Measurements from ENCODE around the gene GLE1. TPM values are rescaled to one million over a fixed set of nuclear protein-coding genes. Genes with fewer than 3 reads are reported as not detected.
"Not testable (repeated sequence)": the region's sequence is repeated elsewhere in the genome, so short reads cannot be mapped to it uniquely, and the experiment has no call there.

The GLE1 gene
- total RNA-seq, 2 experiments from 2014 or later: 8.0 to 8.4 TPM

DNA sequence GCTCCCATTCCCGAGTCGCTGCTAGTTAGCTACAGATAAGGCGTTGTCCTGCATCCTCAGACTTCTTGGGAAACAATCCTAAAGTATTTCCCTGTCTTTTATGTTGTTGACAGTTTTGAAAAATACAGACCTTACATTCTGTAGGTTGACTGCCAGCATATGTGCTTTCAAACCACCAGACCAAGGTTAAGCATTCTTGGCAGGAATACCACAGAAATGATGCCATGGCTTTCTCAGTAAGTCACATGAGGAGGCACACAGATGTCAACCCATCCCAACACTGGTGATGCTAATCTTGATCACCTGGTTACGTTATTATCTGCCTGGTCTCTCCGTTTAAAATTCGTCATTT, 871 bp downstream of the GLE1 start:
- Mint-ChIP-seq H3K27me3 (no peaks in the 10 kb centered on the region), H3K4me1 (ENCODE audit: low read depth) (peaks cover 41% of the 10 kb centered on the region), H3K27ac (peak overlapping the region; percentile 97), H3K4me3 (peak overlapping the region; percentile 100), H3K36me3 (ENCODE audit: low read depth) (peaks cover 37% of the 10 kb centered on the region), H3K9me3 (no peaks in the 10 kb centered on the region)
- Histone ChIP-seq H3K27ac (ENCODE audit: low read depth in 1 of 2, low read length in 2 of 2) (peak overlapping the region; percentile 80 to 92), H3K9me3 (ENCODE audit: control insufficient read depth in 1 of 2, insufficient read depth in 1 of 2, low read length in 2 of 2) (no peaks in the 10 kb centered on the region), H3K36me3 (ENCODE audit: insufficient read depth, low read length) (peaks cover 31% of the 10 kb centered on the region), H3K27me3 (ENCODE audit: control insufficient read depth in 1 of 2, insufficient read depth in 2 of 2, low read length in 2 of 2) (no peaks in the 10 kb centered on the region), H3K4me3 (ENCODE audit: low read length) (peak overlapping the region; percentile 99), H3K4me1 (ENCODE audit: insufficient read depth, low read length) (peaks cover 27% of the 10 kb centered on the region)
- POLR2A ChIA-PET: interaction anchor here (0.8 to 2.2 kb wide), 17 partner anchors 8 to 1121 kb away, joined by 3 to 45 read pairs (median 4); partner anchors contain the start of genes ENDOG, NTMT1, ODF2 and SPTAN1
- CTCF ChIA-PET: interaction anchor here (0.7 kb wide), 1 partner anchor 64 kb away, joined by 3 read pairs; no protein-coding TSS in a partner anchor
- ATAC-seq (ENCODE audit: poor library complexity): no peak
- DNase-seq: no peak
- TF ChIP-seq, protein P1, sequence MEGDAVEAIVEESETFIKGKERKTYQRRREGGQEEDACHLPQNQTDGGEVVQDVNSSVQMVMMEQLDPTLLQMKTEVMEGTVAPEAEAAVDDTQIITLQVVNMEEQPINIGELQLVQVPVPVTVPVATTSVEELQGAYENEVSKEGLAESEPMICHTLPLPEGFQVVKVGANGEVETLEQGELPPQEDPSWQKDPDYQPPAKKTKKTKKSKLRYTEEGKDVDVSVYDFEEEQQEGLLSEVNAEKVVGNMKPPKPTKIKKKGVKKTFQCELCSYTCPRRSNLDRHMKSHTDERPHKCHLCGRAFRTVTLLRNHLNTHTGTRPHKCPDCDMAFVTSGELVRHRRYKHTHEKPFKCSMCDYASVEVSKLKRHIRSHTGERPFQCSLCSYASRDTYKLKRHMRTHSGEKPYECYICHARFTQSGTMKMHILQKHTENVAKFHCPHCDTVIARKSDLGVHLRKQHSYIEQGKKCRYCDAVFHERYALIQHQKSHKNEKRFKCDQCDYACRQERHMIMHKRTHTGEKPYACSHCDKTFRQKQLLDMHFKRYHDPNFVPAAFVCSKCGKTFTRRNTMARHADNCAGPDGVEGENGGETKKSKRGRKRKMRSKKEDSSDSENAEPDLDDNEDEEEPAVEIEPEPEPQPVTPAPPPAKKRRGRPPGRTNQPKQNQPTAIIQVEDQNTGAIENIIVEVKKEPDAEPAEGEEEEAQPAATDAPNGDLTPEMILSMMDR (IDR thresholded peaks at IDR 0.05): no peak
- intact Hi-C loops (cut with DNase I, micrococcal nuclease): loop anchor here (1.0 to 2.0 kb wide), 2 partner anchors 47 to 135 kb away; partner anchors contain the start of genes SPTAN1 (in 1 of the 2) and URM1 (in 1 of the 2)

DNA sequence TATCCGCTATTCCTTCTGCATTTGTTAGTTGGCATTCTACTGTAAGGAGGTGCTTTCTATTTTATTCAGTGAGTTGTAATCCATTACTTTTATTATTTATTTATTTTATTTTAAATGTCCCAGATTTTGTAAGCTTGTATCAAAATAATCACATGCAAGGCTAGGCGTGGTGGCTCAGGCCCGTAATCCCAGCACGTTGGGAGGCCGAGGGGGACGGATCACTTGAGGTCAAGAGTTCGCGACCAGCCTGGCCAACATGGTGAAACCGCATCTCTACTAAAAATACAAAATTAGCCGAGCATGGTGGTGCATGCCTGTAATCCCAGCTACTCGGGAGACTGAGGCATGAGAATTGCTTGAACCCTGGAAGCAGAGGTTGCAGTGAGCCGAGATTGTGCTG, 1.4 kb downstream of the GLE1 start:
- Histone ChIP-seq H3K36me3 (ENCODE audit: insufficient read depth, low read length) (peaks cover 34% of the 10 kb centered on the region), H3K4me1 (ENCODE audit: insufficient read depth, low read length) (peaks cover 27% of the 10 kb centered on the region)
- DNase-seq; H3K27ac ChIP-seq (ENCODE audit: low read depth in 1 of 2, low read length in 2 of 2); H3K4me3 ChIP-seq (ENCODE audit: low read length); H3K27me3 Mint-ChIP-seq; H3K9me3 ChIP-seq (ENCODE audit: control insufficient read depth in 1 of 2, insufficient read depth in 1 of 2, low read length in 2 of 2); ATAC-seq (ENCODE audit: poor library complexity); CTCF ChIA-PET; H3K9me3 Mint-ChIP-seq; H3K27me3 ChIP-seq (ENCODE audit: control insufficient read depth in 1 of 2, insufficient read depth in 2 of 2, low read length in 2 of 2): not testable (repeated sequence)
- Mint-ChIP-seq H3K4me1 (ENCODE audit: low read depth) (peaks cover 41% of the 10 kb centered on the region), H3K36me3 (ENCODE audit: low read depth) (peaks cover 31% of the 10 kb centered on the region), H3K4me3 (peak overlapping the region; percentile 100), H3K27ac (peak overlapping the region; percentile 97)
- intact Hi-C loops (cut with DNase I, micrococcal nuclease): loop anchor here (1.0 to 2.0 kb wide), 2 partner anchors 46 to 135 kb away; partner anchors contain the start of genes SPTAN1 (in 1 of the 2) and URM1 (in 1 of the 2)
- POLR2A ChIA-PET: interaction anchor here (0.8 to 2.2 kb wide), 4 partner anchors 15 to 135 kb away, joined by 3 to 45 read pairs (median 6); partner anchors contain the start of genes SPTAN1 and URM1

DNA sequence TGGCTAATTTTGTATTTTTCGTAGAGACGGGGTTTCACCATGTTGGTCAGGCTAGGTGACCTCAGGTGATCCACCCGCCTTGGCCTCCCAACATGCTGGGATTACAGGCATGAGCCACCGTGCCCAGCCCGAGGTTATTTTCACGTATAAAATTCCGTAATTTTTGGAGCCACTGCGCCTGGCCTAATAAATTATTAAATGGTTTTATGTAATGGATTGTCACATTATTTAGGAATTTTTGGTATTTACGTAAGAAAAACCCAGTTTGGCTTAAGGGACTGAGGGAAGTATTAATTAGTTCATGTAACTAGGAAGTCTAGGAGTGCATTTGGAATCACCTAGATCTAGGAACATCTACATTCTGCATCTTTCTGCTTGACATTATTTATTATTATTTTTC, 8.3 kb downstream of the GLE1 start:
- Mint-ChIP-seq H3K36me3 (ENCODE audit: low read depth) (peaks cover 70% of the 10 kb centered on the region), H3K27me3 (no peaks in the 10 kb centered on the region), H3K4me3 (no peak overlapping the region), H3K4me1 (ENCODE audit: low read depth) (peaks cover 17% of the 10 kb centered on the region), H3K27ac (no peak overlapping the region), H3K9me3 (no peaks in the 10 kb centered on the region)
- Histone ChIP-seq H3K4me3 (ENCODE audit: low read length) (no peak overlapping the region), H3K4me1 (ENCODE audit: insufficient read depth, low read length) (peaks cover 7% of the 10 kb centered on the region), H3K27me3 (ENCODE audit: control insufficient read depth in 1 of 2, insufficient read depth in 2 of 2, low read length in 2 of 2) (no peaks in the 10 kb centered on the region), H3K36me3 (ENCODE audit: insufficient read depth, low read length) (peaks cover 72% of the 10 kb centered on the region), H3K27ac (ENCODE audit: low read depth in 1 of 2, low read length in 2 of 2) (no peak overlapping the region), H3K9me3 (ENCODE audit: control insufficient read depth in 1 of 2, insufficient read depth in 1 of 2, low read length in 2 of 2) (no peaks in the 10 kb centered on the region)
- no peak for ATAC-seq (ENCODE audit: poor library complexity)
- TF ChIP-seq, protein P1 (IDR thresholded peaks at IDR 0.05): no peak
- POLR2A ChIA-PET: interaction anchor here (1.4 to 1.8 kb wide), 2 partner anchors 8 to 39 kb away, joined by 3 to 5 read pairs; partner anchors contain the start of gene GLE1
- CTCF ChIA-PET: no interaction called here
- no peak for DNase-seq
- intact Hi-C loops (cut with DNase I, micrococcal nuclease): loop anchor here in 1 of 2 experiments (10.0 kb wide), 1 partner anchor 82 kb away; no protein-coding TSS in a partner anchor

All from CD4-positive, alpha-beta T cell (primary cell).